ENCODE data around the gene ATXN7. TPM values are rescaled to one million over a fixed set of nuclear protein-coding genes. Genes with fewer than 3 reads are reported as not detected.

ATXN7 gene
- 10 to 100 TPM; 19.9 to 26.7 (median 23.7) TPM for total RNA-seq

- H3K4me1 Mint-ChIP-seq (ENCODE audit: low read depth), result peaks cover 61% of the 10 kb centered on the region
- H3K9me3 Mint-ChIP-seq, result no peaks in the 10 kb centered on the region
- H3K4me3 Mint-ChIP-seq, result peak within 1 kb of the TSS; percentile 86
- H3K27me3 Mint-ChIP-seq (ENCODE audit: low read depth), result no peaks in the 10 kb centered on the region
- peaks cover 14% of the 10 kb centered on the region for H3K36me3 Mint-ChIP-seq (ENCODE audit: insufficient read depth)
- DNase-seq (peak; percentile 66), ATAC-seq (peak; percentile 82 to 84)
These were observed at the start of gene ATXN7, which contains the start of gene THOC7 for GRCh38 chr3:63863150-63864007. Gene ATXN7 (plus strand): TSS chr3:63863867. CDS start chr3:63912599, 48,732 bp downstream. Gene THOC7 (minus strand): TSS chr3:63863805. CDS start chr3:63863790, 15 bp downstream.

GRCh38 chr3:63814237-63814636, 49.4 kb upstream of the ATXN7 start:
- peaks cover 3% of the 10 kb centered on the region for H3K36me3 Mint-ChIP-seq (ENCODE audit: insufficient read depth)
- ATAC-seq (no peak), DNase-seq (no peak)
- H3K9me3 Mint-ChIP-seq, result no peaks in the 10 kb centered on the region
- no peaks in the 10 kb centered on the region for H3K27me3 Mint-ChIP-seq (ENCODE audit: low read depth)
- no peaks in the 10 kb centered on the region for H3K4me1 Mint-ChIP-seq (ENCODE audit: low read depth)
- H3K4me3 Mint-ChIP-seq, result no peak overlapping the region

- no peak overlapping the region for H3K4me3 Mint-ChIP-seq
- no peaks in the 10 kb centered on the region for H3K4me1 Mint-ChIP-seq (ENCODE audit: low read depth)
- H3K36me3 Mint-ChIP-seq (ENCODE audit: insufficient read depth), result peaks cover 3% of the 10 kb centered on the region
- H3K27me3 Mint-ChIP-seq (ENCODE audit: low read depth), result no peaks in the 10 kb centered on the region
- ATAC-seq (no peak), DNase-seq (no peak)
- H3K9me3 Mint-ChIP-seq, result no peaks in the 10 kb centered on the region
These were observed 46.4 kb upstream of the ATXN7 start for GRCh38 chr3:63817225-63817624.

- peak in 1 of 2 donors; percentile 66 for ATAC-seq
- peaks cover 3% of the 10 kb centered on the region for H3K36me3 Mint-ChIP-seq (ENCODE audit: insufficient read depth)
- no peak overlapping the region for H3K4me3 Mint-ChIP-seq
- DNase-seq, result peak; percentile 55
- H3K9me3 Mint-ChIP-seq, result no peaks in the 10 kb centered on the region
- no peaks in the 10 kb centered on the region for H3K4me1 Mint-ChIP-seq (ENCODE audit: low read depth)
- no peaks in the 10 kb centered on the region for H3K27me3 Mint-ChIP-seq (ENCODE audit: low read depth)
These were observed 45.2 kb upstream of the ATXN7 start for GRCh38 chr3:63818282-63819150.

GRCh38 chr3:63819151-63819398, 44.6 kb upstream of the ATXN7 start, which contains the start of gene C3orf49:
Gene C3orf49 (plus strand): TSS chr3:63819299. CDS start chr3:63819472, 173 bp downstream.
- no peak for ATAC-seq
- H3K27me3 Mint-ChIP-seq (ENCODE audit: low read depth), result no peaks in the 10 kb centered on the region
- H3K36me3 Mint-ChIP-seq (ENCODE audit: insufficient read depth), result peaks cover 3% of the 10 kb centered on the region
- no peaks in the 10 kb centered on the region for H3K4me1 Mint-ChIP-seq (ENCODE audit: low read depth)
- DNase-seq, result no peak
- H3K4me3 Mint-ChIP-seq, result no peak within 1 kb of the TSS
- no peaks in the 10 kb centered on the region for H3K9me3 Mint-ChIP-seq

- Mint-ChIP-seq H3K9me3 (no peaks in the 10 kb centered on the region), H3K36me3 (ENCODE audit: insufficient read depth) (peaks cover 7% of the 10 kb centered on the region), H3K4me1 (ENCODE audit: low read depth) (no peaks in the 10 kb centered on the region), H3K4me3 (no peak overlapping the region), H3K27me3 (ENCODE audit: low read depth) (no peaks in the 10 kb centered on the region)
- DNase-seq (no peak), ATAC-seq (no peak)
These were observed 39.4 kb upstream of the ATXN7 start for GRCh38 chr3:63824309-63824708.

GRCh38 chr3:63830526-63830925, 33.1 kb upstream of the ATXN7 start:
- DNase-seq, result no peak
- ATAC-seq, result no peak
- Mint-ChIP-seq H3K4me3 (no peak overlapping the region), H3K36me3 (ENCODE audit: insufficient read depth) (peaks cover 32% of the 10 kb centered on the region), H3K27me3 (ENCODE audit: low read depth) (no peaks in the 10 kb centered on the region), H3K9me3 (no peaks in the 10 kb centered on the region), H3K4me1 (ENCODE audit: low read depth) (no peaks in the 10 kb centered on the region)

- Mint-ChIP-seq H3K4me3 (no peak overlapping the region), H3K36me3 (ENCODE audit: insufficient read depth) (peaks cover 29% of the 10 kb centered on the region), H3K27me3 (ENCODE audit: low read depth) (no peaks in the 10 kb centered on the region), H3K9me3 (no peaks in the 10 kb centered on the region), H3K4me1 (ENCODE audit: low read depth) (no peaks in the 10 kb centered on the region)
- ATAC-seq, result no peak
- no peak for DNase-seq
These were observed 31.3 kb upstream of the ATXN7 start for GRCh38 chr3:63832395-63832794.

- H3K27me3 Mint-ChIP-seq (ENCODE audit: low read depth), result no peaks in the 10 kb centered on the region
- ATAC-seq, result no peak
- no peak for DNase-seq
- H3K4me3 Mint-ChIP-seq, result no peak overlapping the region
- H3K36me3 Mint-ChIP-seq (ENCODE audit: insufficient read depth), result peaks cover 8% of the 10 kb centered on the region
- peaks cover 7% of the 10 kb centered on the region for H3K4me1 Mint-ChIP-seq (ENCODE audit: low read depth)
- H3K9me3 Mint-ChIP-seq, result no peaks in the 10 kb centered on the region
These were observed 22.0 kb upstream of the ATXN7 start for GRCh38 chr3:63841704-63842103.

- Mint-ChIP-seq H3K9me3 (no peaks in the 10 kb centered on the region), H3K4me1 (ENCODE audit: low read depth) (peaks cover 7% of the 10 kb centered on the region), H3K27me3 (ENCODE audit: low read depth) (no peaks in the 10 kb centered on the region), H3K36me3 (ENCODE audit: insufficient read depth) (peaks cover 8% of the 10 kb centered on the region), H3K4me3 (no peak overlapping the region)
- no peak for ATAC-seq
- DNase-seq, result no peak
These were observed 21.5 kb upstream of the ATXN7 start for GRCh38 chr3:63842127-63842526.

- H3K27me3 Mint-ChIP-seq (ENCODE audit: low read depth), result no peaks in the 10 kb centered on the region
- H3K4me1 Mint-ChIP-seq (ENCODE audit: low read depth), result peaks cover 10% of the 10 kb centered on the region
- ATAC-seq, result no peak
- peaks cover 8% of the 10 kb centered on the region for H3K36me3 Mint-ChIP-seq (ENCODE audit: insufficient read depth)
- H3K4me3 Mint-ChIP-seq, result no peak overlapping the region
- no peak for DNase-seq
- no peaks in the 10 kb centered on the region for H3K9me3 Mint-ChIP-seq
These were observed 18.5 kb upstream of the ATXN7 start for GRCh38 chr3:63845215-63845614.

- no peak overlapping the region for H3K4me3 Mint-ChIP-seq
- ATAC-seq (no peak), DNase-seq (no peak)
- H3K36me3 Mint-ChIP-seq (ENCODE audit: insufficient read depth), result peaks cover 9% of the 10 kb centered on the region
- no peaks in the 10 kb centered on the region for H3K9me3 Mint-ChIP-seq
- H3K4me1 Mint-ChIP-seq (ENCODE audit: low read depth), result peaks cover 5% of the 10 kb centered on the region
- H3K27me3 Mint-ChIP-seq (ENCODE audit: low read depth), result no peaks in the 10 kb centered on the region
These were observed 15.8 kb upstream of the ATXN7 start for GRCh38 chr3:63847718-63848450.

- Mint-ChIP-seq H3K4me1 (ENCODE audit: low read depth) (peaks cover 5% of the 10 kb centered on the region), H3K27me3 (ENCODE audit: low read depth) (no peaks in the 10 kb centered on the region), H3K4me3 (no peak overlapping the region), H3K9me3 (no peaks in the 10 kb centered on the region), H3K36me3 (ENCODE audit: insufficient read depth) (peaks cover 3% of the 10 kb centered on the region)
- ATAC-seq, result no peak
- DNase-seq, result no peak
These were observed 14.5 kb upstream of the ATXN7 start for GRCh38 chr3:63849175-63849574.

GRCh38 chr3:63851287-63851686, 12.4 kb upstream of the ATXN7 start:
- no peaks in the 10 kb centered on the region for H3K9me3 Mint-ChIP-seq
- no peak for ATAC-seq
- H3K4me3 Mint-ChIP-seq, result no peak overlapping the region
- peaks cover 13% of the 10 kb centered on the region for H3K4me1 Mint-ChIP-seq (ENCODE audit: low read depth)
- DNase-seq, result no peak
- peaks cover 3% of the 10 kb centered on the region for H3K36me3 Mint-ChIP-seq (ENCODE audit: insufficient read depth)
- no peaks in the 10 kb centered on the region for H3K27me3 Mint-ChIP-seq (ENCODE audit: low read depth)
